Ishikawa (cell line): ENCODE measurements around the gene WDR88.

ENCODE experiments used
- CEBPB ChIP-seq: IDR thresholded peaks from 2 replicates; pipeline ENCODE4 v1.6.1; 2012
- CREB1 ChIP-seq: IDR thresholded peaks from 2 replicates; pipeline ENCODE4 v1.6.1; 2012; ENCODE audit warnings: low read depth
- EGR1 ChIP-seq: IDR thresholded peaks from 2 replicates; pipeline ENCODE4 v1.6.1; 2012
- EP300 ChIP-seq: IDR thresholded peaks from 2 replicates; pipeline ENCODE4 v1.6.1; 2012; ENCODE audit warnings: borderline replicate concordance
- FOXM1 ChIP-seq: IDR thresholded peaks from 2 replicates; pipeline ENCODE4 v1.6.1; 2012; ENCODE audit warnings: low read depth, borderline replicate concordance
- MAX ChIP-seq: IDR thresholded peaks from 2 replicates; pipeline ENCODE4 v1.6.1; 2012
- NFIC ChIP-seq: IDR thresholded peaks from 2 replicates; pipeline ENCODE4 v1.6.1; 2012
- RAD21 ChIP-seq: IDR thresholded peaks from 2 replicates; pipeline ENCODE4 v1.6.1; 2012; ENCODE audit warnings: low read depth
- REST ChIP-seq: IDR thresholded peaks from 2 replicates; pipeline ENCODE4 v1.6.1; 2012; ENCODE audit warnings: low read depth, mild to moderate bottlenecking
- TAF1 ChIP-seq: IDR thresholded peaks from 2 replicates; pipeline ENCODE4 v1.6.1; 2012; ENCODE audit warnings: low read depth, mild to moderate bottlenecking
- TCF12 ChIP-seq: IDR thresholded peaks from 2 replicates; pipeline ENCODE4 v1.6.1; 2012; ENCODE audit warnings: low read depth
- TEAD4 ChIP-seq: IDR thresholded peaks from 2 replicates; pipeline ENCODE4 v1.6.1; 2012
- USF1 ChIP-seq: IDR thresholded peaks from 2 replicates; pipeline ENCODE4 v1.6.1; 2012
- YY1 ChIP-seq: IDR thresholded peaks from 2 replicates; pipeline ENCODE4 v1.6.1; 2012; ENCODE audit warnings: low read depth
- ZBTB7A ChIP-seq: IDR thresholded peaks from 2 replicates; pipeline ENCODE4 v1.6.1; 2012; ENCODE audit warnings: low read depth

WDR88 gene

GRCh38 chr19:33174186-33174585, 42.3 kb downstream of the WDR88 start:
- TF ChIP-seq EP300 (no peak), CREB1 (no peak), NFIC (no peak), EGR1 (no peak), RAD21 (no peak), ZBTB7A (no peak), USF1 (no peak), CEBPB (no peak), TCF12 (no peak), FOXM1 (no peak), REST (no peak), TEAD4 (no peak), MAX (no peak)

GRCh38 chr19:33175156-33175782, 43.4 kb downstream of the WDR88 start:
- no peak for TF ChIP-seq RAD21
- no peak for TF ChIP-seq REST
- TF ChIP-seq EP300 = no peak

GRCh38 chr19:33175886-33176669, 44.2 kb downstream of the WDR88 start:
- TF ChIP-seq ZBTB7A (peak; percentile 50; the same call in 1 of the 2 replicates), TCF12 (no peak; the same call in 1 of the 2 replicates), USF1 (no peak)

- TF ChIP-seq MAX (peak; percentile 65), TEAD4 (peak; percentile 81), CEBPB (peak; percentile 42; the same call in 1 of the 2 replicates), EP300 (0 out of 2 replicates have a peak, but pooled peaks have one; percentile 9), EGR1 (peak; percentile 96), USF1 (no peak), RAD21 (peak; percentile 4; the same call in 1 of the 2 replicates), NFIC (0 out of 2 replicates have a peak, but pooled peaks have one; percentile 8), TCF12 (peak; percentile 6; the same call in 1 of the 2 replicates), ZBTB7A (peak; percentile 1; the same call in 1 of the 2 replicates), TAF1 (peak; percentile 86), REST (no peak), FOXM1 (no peak), YY1 (0 out of 2 replicates have a peak, but pooled peaks have one; percentile 52)
These were observed 44.9 kb downstream of the WDR88 start for GRCh38 chr19:33176670-33177416.
